ENCODE data around the gene AOAH. TPM values are rescaled to one million over a fixed set of nuclear protein-coding genes. Genes with fewer than 3 reads are reported as not detected.

The AOAH gene
- total RNA-seq, 4 donors from 2014 or later = 0.68 to 12.0 (median 4.8) TPM

DNA sequence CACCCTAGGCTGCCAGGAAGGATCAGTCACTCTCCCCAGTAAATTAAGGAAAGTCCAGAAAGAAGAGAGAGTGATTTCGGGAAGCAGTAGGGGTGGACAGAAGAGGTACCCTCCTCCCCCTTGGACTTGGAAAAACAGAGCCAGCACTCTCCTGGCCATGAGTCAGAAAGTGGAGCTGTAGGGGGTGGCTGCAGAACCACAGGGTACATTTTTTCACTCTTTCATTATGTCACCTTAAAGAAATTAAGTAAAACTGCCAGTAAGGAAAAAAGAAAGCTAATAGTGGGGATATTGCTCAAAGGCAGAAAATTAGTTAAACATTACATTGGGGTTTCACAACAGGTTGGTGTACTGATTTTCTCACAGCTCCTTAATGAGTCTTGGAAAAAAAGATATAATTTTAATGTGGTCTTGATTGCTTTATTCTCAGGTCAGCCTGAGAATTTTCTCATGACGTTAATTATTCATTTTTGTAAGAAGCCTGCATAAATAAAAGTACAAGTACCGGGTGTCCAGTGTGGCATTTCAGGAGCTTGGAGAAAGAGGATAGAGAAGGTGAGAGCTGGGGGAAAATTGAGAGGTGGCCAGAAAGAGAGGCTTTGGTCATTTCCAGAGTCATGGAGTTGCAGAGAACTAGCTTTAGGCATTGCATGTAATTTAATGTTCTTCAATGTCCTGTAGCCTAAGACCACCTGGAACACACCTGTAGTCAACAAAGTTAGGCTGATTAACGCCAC is 23.2 kb upstream of the AOAH start:
- WGBS, 2 donors = 79 to 84% methylated on average over 4 of the region's 4 CpGs
- DNase-seq = no peak
- Histone ChIP-seq H3K9me3 (no peaks in the 10 kb centered on the region), H3K27ac (no peak overlapping the region), H3K36me3 (no peaks in the 10 kb centered on the region), H3K4me1 (no peaks in the 10 kb centered on the region), H3K27me3 (no peaks in the 10 kb centered on the region), H3K4me3 (no peak overlapping the region)
- intact Hi-C loops (cut with DNase I) = loop anchor here (10.0 kb wide), 1 partner anchor 57 kb away; no protein-coding TSS in a partner anchor
- no peak for TF ChIP-seq POLR2A (IDR thresholded peaks at IDR 0.05)
- TF ChIP-seq, protein P1, sequence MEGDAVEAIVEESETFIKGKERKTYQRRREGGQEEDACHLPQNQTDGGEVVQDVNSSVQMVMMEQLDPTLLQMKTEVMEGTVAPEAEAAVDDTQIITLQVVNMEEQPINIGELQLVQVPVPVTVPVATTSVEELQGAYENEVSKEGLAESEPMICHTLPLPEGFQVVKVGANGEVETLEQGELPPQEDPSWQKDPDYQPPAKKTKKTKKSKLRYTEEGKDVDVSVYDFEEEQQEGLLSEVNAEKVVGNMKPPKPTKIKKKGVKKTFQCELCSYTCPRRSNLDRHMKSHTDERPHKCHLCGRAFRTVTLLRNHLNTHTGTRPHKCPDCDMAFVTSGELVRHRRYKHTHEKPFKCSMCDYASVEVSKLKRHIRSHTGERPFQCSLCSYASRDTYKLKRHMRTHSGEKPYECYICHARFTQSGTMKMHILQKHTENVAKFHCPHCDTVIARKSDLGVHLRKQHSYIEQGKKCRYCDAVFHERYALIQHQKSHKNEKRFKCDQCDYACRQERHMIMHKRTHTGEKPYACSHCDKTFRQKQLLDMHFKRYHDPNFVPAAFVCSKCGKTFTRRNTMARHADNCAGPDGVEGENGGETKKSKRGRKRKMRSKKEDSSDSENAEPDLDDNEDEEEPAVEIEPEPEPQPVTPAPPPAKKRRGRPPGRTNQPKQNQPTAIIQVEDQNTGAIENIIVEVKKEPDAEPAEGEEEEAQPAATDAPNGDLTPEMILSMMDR (IDR thresholded peaks at IDR 0.05) = no peak

DNA sequence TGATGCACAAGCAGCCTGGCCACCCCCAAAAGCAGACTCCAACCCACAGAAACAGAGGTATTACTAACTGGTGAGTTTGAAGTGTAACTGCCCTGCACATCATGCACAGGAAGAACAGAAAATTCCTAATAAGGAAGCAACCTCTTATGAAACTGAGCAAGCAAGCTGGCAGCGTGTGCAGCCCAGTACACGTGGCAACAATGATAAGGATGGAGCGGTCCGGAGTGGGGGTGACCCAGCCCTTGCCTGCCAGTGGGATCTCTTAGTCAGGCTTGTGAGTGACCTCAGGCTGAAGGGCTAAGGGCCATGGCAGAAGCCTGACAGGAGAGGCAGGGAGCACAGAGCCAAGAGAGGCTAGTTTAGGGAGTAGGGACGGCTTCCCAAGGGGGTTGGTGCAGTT is 22.1 kb upstream of the AOAH start:
- TF ChIP-seq POLR2A (IDR thresholded peaks at IDR 0.05) = no peak
- TF ChIP-seq, protein P1 (IDR thresholded peaks at IDR 0.05) = no peak
- Histone ChIP-seq H3K36me3 (no peaks in the 10 kb centered on the region), H3K4me1 (no peaks in the 10 kb centered on the region), H3K4me3 (no peak overlapping the region), H3K9me3 (no peaks in the 10 kb centered on the region), H3K27me3 (no peaks in the 10 kb centered on the region), H3K27ac (no peak overlapping the region)
- intact Hi-C loops (cut with DNase I) = loop anchor here (10.0 kb wide), 1 partner anchor 58 kb away; no protein-coding TSS in a partner anchor
- WGBS, 2 donors = 81 to 83% methylated on average over 5 of the region's 5 CpGs
- no peak for DNase-seq

DNA sequence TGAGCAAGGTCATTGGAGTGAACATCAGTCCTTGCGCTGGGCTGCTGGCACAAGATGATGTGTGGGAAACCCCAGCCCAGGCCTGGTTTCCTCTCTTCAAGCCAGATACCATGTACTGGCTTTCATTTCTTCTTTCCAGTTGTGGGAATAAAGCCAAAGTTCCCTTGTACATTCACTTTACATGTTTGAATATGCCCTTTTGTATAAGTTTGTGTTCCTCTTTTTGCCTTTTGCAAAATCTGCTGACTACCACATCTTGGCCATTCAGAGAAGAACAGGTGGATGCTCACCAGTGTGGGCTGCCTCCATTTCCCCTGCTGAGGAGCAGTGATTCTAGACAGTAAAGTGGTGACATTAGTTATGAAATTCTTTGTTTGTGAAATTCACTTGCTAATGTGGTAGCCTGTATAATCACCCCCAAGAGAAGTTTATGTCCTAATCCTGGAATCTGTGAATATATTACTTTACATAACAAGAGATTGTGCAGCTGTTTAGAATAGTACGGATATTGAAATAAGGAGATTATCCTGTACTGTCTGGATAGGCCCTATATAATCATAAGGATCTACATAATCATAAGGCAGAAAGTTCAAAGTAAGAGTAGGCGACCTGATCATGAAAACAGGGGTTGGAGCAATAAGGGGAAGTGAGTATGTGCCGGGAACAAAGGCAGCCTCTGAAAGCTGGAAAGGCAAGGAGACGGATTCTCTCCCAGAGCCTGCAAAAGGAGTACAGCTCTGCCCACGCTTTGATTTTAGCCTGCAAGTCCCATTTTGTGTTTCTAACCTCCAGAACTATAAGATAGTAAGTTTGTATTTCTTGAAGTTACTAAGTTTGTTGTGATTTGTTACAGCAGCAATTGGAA is 18.8 kb upstream of the AOAH start:
- TF ChIP-seq, protein P1 (IDR thresholded peaks at IDR 0.05) = no peak
- TF ChIP-seq POLR2A (IDR thresholded peaks at IDR 0.05) = no peak
- H3K27ac ChIP-seq = no peak overlapping the region
- H3K4me3 ChIP-seq = no peak overlapping the region
- no peaks in the 10 kb centered on the region for H3K9me3 ChIP-seq
- no peaks in the 10 kb centered on the region for H3K4me1 ChIP-seq
- WGBS, 2 donors = 70 to 72% methylated on average over 6 of the region's 6 CpGs
- intact Hi-C loops (cut with DNase I) = loop anchor here (10.0 kb wide), 1 partner anchor 62 kb away; no protein-coding TSS in a partner anchor
- H3K27me3 ChIP-seq = no peaks in the 10 kb centered on the region
- DNase-seq = no peak
- H3K36me3 ChIP-seq = no peaks in the 10 kb centered on the region

DNA sequence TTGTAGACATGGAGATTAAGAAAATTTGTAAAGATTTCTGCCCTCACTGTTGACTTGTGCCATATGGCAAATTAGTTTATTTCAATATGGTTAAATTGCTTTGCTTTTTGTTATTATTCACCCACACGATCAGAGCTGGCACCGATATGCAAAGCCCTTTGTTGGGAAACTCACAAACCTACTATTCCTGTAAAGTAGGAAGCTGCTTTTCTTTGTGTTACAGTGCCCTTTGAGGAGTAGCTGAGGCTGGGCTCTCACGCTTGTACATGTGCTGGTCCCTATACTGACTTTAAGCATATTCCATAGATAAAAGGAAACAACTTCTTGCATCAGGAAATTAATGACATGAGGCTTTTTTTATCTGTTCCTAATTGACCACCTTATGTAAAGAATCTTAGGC is 17.6 kb upstream of the AOAH start:
- H3K4me1 ChIP-seq = no peaks in the 10 kb centered on the region
- H3K9me3 ChIP-seq = no peaks in the 10 kb centered on the region
- no peak overlapping the region for H3K27ac ChIP-seq
- H3K4me3 ChIP-seq = no peak overlapping the region
- no peaks in the 10 kb centered on the region for H3K27me3 ChIP-seq
- no peaks in the 10 kb centered on the region for H3K36me3 ChIP-seq
- DNase-seq = no peak
- intact Hi-C loops (cut with DNase I) = loop anchor here (10.0 kb wide), 1 partner anchor 63 kb away; no protein-coding TSS in a partner anchor
- no peak for TF ChIP-seq POLR2A (IDR thresholded peaks at IDR 0.05)
- TF ChIP-seq, protein P1 (IDR thresholded peaks at IDR 0.05) = no peak
- 63 to 68% methylated on average over 3 of the region's 3 CpGs for WGBS, 2 donors

DNA sequence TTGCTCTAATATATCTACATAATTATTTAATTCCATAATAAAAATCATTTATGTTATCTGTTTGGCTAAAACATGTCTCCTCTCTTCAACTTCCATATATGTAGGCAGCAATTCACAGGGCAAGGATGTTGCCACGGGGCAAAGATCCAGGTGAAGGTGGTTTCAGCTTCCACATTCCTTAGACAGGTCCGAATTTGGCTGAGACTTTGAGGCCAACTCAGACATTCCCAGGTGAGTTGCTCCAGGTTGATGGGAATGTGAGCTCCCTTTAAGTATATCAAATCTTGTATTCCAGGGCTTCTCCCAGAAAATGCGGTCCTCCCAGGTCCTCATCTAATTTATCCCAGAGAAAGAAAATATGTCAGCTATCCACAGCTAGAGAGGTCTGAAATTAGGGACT is 15.1 kb upstream of the AOAH start:
- H3K4me1 ChIP-seq = no peaks in the 10 kb centered on the region
- 63 to 73% methylated on average over 3 of the region's 3 CpGs for WGBS, 2 donors
- no peaks in the 10 kb centered on the region for H3K36me3 ChIP-seq
- TF ChIP-seq POLR2A (IDR thresholded peaks at IDR 0.05) = no peak
- TF ChIP-seq, protein P1 (IDR thresholded peaks at IDR 0.05) = no peak
- intact Hi-C loops (cut with DNase I) = no loop called here
- no peak overlapping the region for H3K27ac ChIP-seq
- no peak for DNase-seq
- no peak overlapping the region for H3K4me3 ChIP-seq
- H3K9me3 ChIP-seq = no peaks in the 10 kb centered on the region
- no peaks in the 10 kb centered on the region for H3K27me3 ChIP-seq

All from esophagus squamous epithelium (tissue), 5 donors.